SW 1271 (cell line): ENCODE results near the gene BTBD6.
A peak's percentile ranks its signal among the peaks of the same experiment; 100 is the strongest.
"Not testable (repeated sequence)": the region's sequence is repeated elsewhere in the genome, so short reads cannot be mapped to it uniquely, and the experiment has no call there.

Source experiments
- DNase-seq, 2 experiments: peaks; one replicate each; lab custom pipeline; 2025; lab: John Stamatoyannopoulos, UW

Gene BTBD6

GRCh38 chr14:105294142-105294597, 45.8 kb downstream of the BTBD6 start:
- no peak for DNase-seq

GRCh38 chr14:105297311-105297710, 49.0 kb downstream of the BTBD6 start:
- not testable (repeated sequence) for DNase-seq

DNA sequence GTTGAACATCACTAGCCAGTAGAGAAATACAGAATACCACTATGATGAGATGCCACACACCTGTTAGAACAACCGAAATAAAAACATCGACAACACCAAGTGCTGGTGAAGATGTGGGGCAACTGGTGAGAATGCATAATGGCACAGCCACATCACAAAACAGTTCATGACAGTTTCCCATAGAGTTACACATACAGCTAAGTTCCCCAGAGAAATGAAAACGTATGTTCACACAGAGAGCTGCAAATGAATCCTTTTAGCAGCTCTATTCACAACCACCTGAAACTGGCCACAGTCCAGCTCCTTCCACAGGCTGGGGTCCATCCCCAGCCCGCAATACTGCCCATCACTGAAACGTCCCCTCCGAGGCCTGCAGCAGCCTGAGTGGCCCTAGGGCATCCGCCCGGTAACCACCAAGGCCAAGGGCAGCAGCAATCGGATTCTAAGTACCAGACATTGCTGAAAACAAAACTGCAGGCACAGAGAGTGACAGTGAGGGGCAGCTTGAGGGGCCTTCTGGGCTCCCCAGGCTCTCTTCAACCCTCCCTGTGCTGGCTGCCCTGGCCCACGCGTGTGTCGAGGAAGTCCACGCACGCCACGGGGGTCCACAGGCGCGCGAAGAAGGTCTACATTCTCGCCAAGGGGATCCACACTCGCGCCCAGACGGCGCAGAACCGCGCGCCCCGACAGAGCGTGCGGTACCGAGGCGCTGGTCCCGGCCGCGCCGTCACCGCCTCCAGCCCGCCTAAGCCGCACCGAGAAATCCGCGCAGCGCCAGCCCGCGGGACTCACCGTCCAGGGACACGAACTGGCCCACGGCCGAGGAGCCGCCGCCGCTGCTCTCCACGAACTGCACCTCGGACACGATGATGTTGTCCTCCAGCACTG, 51.6 kb downstream of the BTBD6 start:
- peak in 1 of 2 experiments; percentile 22 for DNase-seq
